GM18502 (cell line): Measurements from ENCODE around the gene ANTXRL.
"Not testable (repeated sequence)": the region's sequence is repeated elsewhere in the genome, so short reads cannot be mapped to it uniquely, and the experiment has no call there.

Source experiments
- ATAC-seq: cut with Tn5 transposase; IDR thresholded peaks from one replicate; pipeline ENCODE4 v1.9.1; 2021; ENCODE audit warnings: mild to moderate bottlenecking; ENCODE audit not compliant: unreplicated experiment, poor library complexity

ANTXRL gene

DNA sequence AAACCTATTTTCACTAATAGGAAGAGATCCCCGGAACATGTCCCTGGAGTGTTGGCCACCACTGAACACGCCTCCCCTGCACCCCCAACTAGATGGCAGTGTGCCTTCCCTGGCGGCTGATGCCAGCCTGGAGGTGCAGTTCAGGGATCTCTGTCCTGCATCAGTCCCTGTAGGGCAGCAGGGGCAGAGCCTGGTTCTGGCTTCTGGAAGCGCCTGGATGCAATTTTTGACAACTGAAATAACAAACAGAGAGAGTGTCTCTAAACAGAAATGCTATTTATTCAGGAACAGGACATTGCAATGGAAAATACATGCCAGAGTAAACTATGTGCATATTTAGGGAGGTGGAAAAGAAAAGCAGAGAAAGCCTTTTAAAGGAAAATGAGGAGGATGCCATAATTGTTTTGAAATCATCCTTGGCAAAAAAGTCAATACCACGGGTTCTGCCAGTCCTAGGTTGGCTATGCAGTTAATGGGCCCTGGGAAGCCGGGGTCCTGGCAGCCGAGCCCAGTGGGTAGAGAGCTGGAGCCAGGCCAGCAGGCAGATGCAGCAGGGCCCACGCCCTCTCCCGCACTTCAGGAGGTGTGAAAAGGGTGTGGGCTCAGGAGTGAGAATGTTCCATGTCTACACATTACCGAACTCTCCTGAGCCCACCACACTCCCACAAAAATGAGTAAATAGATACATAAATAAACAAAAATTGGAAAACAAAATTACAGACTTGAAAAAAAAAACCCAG is 18.5 kb downstream of the ANTXRL start:
- ATAC-seq: no peak

DNA sequence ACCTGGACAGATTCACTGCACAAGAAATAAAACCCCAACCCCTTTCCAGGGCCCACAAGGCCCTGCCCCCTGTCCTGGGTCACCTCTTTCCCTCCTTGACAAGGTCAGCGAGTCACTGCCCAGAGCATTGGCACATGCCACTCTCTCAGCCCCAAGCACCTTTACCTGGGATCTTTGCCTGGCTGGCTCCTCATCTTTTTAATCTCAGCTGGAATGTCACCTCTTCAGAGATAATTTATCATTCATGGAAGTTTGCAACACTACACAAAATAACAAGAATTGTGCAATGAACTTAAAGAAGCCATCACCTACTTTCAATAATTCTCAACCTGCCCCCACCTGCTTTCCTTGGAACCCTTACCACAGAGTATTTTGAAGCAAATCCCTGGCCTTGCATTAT is 19.2 kb downstream of the ANTXRL start:
- ATAC-seq: no peak

DNA sequence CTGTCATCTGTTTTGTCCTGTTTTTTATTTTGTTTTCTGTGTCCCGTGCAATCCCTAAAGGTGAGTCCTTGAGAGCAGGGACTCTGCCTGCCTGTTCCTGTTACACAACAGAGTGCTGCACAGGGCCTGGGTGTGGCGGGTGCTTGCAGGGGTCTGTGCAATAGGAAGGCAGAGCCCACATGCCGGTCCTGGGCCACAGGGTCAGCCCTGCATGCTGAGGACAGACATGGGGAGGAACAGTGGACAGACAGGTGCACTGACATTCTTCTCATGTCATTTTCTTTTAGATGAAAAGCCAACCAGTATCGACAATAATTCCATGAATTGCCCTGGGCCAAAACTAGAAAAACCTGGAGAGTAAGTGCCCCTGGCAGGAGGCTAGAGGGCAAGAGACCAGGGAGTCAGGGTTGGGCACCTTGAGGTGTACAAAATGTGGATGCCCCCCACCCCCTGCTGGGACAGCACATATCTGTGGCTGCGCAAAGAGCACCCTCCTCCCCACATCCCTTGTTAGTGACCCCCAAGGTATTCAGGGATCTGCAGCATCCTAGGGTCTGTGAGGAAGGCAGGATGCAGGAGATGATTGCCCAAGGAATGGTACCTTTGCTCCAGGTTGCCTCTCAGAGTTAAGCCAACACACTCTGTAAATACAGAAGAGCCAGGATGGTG is 19.9 kb downstream of the ANTXRL start:
- ATAC-seq: no peak

DNA sequence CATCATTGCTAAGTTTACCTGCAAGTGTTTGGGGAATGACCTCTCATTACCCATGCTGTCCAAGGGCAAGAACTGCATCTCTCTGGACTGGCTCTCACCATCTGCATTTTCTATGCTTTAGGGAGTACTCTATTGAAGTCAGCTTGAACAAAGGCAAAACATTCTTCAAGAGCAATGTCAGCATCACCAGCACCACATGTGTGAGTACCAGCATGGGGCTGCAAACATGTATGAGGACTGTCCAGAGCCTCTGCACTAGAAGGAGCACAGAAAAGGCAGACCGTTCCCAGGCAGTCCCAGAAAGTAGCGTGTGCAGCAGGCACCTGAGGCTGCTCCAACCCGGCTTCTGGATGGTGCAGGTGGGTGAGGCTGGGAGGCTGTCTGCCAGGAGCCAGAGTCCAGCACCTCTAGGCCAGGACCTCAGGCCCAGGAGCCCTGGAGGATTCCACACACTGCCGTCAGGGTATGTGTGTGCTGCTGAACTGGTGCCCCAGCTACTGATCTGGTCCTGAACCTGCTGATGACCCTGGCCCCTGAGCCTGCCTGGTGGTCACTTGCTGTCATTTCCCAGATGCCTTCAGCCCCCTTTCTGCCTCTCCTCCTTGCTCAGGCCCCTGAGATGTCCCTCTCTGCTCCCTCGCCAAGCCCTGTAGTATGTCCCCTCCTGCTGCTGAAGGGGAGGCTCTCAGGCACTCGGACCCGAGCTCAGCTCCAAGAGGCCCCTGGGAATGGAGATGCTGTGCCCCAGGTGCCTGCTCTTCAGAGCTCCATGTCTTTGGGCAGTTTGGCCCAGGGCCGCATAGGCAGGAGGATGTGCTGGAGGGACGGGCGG is 20.7 kb downstream of the ANTXRL start:
- ATAC-seq: no peak

DNA sequence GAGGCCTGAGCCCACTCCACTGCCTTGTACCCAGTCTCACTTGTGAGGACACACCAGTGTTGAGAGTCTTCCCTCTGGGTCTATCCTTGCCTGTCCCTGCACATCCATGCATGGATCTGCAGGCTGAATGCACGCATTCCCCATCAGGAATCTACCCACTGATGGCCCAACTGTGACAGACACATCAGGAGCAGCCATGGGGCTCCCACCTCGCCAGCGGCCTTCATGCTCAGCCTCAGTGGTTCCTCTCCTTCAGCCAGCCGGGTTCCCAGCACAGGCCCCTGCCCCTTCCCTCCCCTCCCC is 21.3 kb downstream of the ANTXRL start:
- ATAC-seq: no peak

DNA sequence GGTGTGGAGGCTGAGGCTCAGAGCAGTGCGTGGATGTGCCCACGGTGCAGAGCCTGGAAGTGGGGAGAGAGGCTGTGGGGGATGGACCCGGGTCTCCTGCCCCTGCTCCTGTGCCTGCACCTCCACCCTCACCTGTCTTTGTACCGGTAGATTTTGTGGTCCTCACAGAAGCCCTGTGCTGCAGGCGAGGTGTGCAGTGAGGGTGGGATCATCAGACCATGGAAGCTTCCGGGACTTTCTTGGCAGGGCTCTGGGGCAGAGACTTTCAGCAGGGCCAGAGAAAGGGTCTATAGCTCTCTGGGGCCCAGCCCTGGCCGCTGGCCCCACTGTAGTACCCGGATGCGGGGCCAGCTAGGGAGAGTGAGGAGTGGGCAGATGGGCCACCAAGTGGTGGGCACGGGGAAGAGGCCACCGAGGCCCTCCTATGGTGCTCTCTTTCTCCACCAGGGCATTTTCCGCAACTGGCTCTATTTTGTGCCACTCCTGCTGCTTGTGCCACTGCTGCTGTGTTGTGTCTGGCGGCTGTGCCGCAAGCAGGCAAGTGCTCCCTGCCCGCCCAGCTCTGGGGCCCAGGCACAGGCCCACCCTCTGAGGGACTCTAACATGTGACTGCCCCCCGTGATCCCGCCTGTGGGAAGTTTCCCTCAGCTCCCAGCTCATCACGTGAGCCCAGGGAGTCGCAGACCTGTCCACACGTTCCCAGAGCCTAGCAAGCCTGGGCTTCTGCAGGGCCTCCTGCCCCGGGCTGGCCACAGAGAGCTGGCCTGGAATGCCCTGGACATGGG is 22.1 kb downstream of the ANTXRL start:
- ATAC-seq: no peak

DNA sequence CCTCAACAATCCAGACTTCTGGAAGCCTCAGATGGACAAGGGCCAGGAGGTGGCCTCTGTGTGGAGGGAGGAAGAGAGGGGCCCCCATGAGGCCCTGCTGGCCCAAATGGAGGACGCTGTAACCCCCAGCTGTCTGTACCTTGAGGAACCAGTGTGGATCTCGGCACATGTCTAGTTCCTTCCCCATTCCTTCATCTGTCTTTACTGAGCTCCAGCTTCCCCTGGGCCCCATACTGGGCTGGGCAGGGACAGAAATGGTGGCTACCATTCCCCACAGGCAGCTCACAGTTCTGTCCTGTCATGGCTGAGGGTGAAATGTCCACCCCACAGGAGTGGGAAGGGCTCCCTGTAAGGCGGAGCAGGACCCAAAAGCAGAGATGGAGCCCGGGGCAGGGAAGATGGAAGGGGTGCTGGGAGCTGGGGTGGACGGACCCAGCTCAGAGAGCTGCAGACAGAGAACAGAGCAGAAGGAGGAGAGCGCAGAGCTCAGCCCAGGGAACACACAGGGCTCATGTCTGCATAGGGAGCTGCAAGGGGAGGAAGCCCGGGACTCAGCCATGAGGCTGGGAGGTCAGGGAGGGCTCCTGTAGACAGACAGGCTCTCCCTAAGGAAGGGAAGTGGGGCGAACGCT is 22.8 kb downstream of the ANTXRL start:
- no peak for ATAC-seq

DNA sequence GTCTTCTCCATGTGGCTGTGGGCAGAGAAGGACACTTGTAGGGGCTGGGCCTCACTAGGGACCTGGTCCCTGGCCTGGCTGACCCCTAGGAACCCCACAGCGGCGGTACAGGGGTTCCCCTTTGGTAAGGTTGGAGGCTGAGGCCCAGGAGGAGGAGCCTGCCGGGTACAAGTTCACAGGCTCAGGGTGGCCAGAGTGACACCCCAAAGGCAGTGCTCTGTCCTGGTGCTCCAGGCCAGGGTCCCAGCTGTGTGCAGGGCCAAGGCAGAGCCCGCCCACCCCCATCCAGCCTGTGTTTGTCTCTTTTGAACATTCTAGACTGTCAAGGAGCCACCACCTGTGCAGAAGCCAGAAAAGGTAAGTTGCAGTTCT is 23.3 kb downstream of the ANTXRL start:
- ATAC-seq: no peak

DNA sequence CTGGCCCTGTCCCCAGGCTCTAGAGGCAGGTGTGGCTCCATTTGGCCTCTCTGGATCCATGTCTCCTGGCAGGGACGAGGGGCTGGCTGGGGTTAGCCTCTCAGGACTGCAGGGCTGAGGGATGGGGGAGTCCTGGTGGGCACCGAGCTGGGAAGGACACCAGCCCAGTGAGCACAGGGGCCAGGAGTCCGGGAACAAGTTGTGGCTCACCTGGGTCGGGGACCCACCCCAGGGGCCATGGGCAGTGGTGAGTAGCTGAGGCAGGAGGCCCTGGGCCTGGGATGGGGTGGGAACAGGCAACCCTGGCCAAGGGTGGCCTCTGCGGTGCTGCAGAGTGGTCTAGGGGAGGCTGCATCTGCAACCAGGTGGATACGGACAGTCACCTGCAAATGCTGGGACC is 24.1 kb downstream of the ANTXRL start:
- no peak for ATAC-seq

DNA sequence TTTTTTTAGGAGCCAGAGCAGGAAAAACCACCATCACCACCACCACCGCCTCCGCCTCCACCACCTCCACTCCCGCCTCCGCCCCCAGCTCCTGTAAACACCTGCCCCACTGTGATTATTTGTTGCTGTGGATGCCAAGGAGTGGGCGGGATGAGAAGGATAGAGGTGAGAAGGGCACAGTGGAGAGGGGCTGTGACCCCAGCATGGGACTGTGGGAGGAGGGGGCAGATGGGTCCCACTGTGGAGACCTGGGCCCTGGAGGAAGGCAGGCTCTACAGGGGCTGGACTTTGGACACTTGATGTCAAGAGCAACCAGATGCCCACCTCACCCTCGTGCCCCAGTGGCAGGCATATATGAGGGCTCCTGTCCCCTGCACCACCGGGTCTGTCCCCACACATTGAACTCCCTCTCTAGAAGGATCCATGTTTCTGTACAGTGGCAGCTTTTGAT is 24.7 kb downstream of the ANTXRL start:
- no peak for ATAC-seq

DNA sequence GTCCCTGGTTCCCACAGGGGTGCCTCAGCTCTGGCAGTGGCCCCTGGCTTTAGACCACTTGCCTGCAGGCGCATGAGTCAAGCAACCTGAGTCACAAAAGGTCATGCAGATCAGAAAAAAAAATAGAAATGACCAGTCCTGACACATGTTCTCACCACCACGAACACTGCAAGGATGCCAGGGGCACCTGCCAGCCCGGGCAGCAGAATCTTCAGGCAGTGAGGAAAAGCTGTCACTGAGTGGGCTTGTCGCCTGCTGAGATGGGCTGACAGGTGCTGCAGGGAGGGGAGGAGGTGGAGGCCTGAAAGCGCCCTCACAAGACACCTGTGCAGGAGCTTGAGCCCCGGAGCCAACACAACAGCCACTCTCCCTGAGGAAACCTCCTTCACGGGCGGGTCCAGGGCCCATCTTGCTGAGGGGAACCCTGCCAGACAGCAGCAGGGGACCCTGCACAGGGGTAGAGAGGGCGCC is 25.2 kb downstream of the ANTXRL start:
- ATAC-seq: not testable (repeated sequence)

DNA sequence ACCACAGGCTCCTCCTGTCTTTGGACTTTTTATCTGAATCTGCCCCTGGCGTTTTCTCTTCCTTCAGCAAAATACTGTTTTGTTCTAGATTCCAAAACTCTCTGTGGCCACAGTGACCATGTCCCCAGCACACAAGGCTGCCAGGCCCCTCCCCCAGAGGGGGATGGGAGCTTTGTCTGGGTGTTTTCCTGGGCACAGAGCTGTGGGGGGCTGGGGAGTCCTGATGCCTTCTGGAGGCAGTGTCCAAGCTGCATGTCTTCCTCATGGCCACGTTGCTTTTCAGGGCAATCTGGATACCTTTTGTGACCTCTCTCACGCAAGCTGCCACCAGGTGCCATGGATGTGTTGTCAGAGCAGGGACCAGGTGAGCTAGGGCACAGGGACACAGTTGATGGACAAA is 26.2 kb downstream of the ANTXRL start:
- ATAC-seq: no peak

DNA sequence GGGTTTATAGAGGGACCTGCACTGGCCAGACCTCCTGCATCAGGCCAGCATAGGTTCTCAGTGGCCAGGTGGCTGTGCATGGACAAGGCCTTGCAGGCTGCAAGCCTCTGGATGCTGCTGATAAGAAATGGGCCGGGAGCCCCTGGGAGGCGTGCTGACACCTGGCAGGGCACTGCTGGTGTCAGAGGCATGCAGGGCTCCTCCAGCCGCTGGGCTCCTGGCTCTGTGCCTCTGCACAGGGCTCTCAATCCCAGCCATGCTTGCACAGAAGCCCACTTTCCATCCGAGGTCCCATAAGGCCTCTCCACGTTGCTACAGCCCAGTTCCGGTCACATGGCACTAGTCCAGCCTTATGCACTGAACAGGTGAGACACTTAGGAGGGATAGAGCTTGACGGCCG is 27.3 kb downstream of the ANTXRL start:
- no peak for ATAC-seq

DNA sequence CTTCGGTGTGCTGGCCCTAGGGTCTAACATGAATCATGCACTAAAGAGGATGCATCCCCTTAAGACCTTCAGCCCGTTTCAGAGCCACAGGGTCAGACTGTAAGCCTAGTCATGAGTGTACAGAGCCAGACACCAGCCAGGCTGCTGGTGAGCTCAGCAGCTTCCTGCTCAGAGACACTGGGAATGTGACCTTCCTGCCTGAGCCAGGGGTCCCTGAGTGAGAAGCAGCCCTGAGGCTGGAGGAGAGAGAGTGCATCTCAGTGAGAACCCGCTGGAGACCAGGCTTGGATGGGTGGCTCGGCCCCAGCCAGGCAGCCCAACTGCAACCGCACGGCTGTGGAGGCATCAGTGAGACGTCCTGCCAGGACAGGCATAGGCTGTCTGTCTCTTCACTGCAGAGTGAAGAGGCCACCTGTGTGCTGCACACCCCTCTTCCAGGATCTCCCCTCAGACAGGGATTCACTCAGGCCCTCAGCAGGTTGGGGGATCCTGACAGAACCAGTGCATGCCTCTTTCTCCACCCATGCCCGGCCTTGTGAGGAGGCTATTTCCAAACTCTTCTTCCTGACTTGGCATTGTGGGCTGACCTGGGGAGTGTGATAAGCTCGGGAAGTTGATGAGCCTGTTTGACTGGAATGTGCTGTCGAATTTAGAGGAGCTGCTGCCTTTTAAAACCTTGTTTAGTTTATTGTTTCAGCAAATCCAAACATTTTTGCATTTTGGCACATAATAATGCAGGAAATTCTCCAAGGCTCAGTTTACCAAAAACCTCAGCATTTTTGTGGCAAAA is 28.5 kb downstream of the ANTXRL start:
- ATAC-seq: not testable (repeated sequence)

DNA sequence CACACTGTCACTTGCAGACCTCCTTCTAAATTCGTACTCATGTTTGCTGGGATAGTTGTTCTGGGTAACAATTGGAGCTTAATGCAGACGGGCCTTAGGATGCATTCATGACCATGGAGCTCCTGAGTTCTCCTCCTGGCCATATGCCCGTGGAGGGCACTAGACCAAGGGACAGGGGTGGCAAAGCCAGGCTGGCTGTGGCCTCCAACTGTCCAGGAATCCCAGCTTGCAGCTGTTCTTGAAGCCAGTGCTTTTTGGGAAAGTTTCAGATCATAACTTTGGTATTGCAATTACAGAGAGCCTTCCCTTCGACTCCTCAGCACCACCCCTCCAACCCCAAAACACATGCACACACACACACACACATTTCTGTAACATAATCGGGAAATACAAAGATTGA is 30.6 kb downstream of the ANTXRL start:
- no peak for ATAC-seq

DNA sequence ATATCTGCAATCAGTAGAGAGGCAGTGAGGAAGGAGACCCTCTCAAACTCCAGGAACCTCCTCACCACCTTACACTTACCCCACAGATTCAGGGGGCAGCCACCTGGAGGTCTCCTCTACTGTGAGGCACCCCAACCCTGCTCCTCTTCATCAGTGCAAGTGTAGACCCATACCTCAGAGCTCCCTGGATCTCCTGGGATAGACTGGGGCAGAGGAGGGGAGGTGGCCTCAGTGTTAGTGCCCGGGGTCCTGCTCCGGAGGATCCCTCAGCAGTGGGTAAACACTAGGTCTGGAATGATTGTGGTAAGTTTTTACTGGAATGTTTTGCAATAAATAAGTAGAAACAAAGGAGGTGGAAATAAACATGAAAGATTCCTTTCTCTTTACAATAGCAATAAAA is 31.1 kb downstream of the ANTXRL start:
- no peak for ATAC-seq

DNA sequence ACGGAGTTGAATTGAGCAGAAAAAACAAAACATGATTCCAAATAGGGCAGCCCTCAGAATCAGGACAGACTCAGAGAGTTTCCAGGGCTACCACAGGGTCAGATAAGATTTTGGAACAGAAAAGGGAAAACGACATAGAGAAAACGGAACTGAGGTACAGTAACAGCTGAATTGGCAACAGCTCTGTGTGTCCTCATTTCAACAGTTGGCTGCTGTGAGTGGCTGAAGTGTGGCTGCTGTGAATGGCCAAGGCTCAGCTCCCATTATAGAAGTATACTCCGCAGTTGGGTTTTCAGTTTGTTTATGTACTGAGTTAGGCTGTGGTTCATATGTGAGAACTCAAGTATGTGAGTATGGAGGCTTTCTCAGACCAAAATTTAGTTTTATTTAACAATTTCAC is 32.0 kb downstream of the ANTXRL start:
- no peak for ATAC-seq

DNA sequence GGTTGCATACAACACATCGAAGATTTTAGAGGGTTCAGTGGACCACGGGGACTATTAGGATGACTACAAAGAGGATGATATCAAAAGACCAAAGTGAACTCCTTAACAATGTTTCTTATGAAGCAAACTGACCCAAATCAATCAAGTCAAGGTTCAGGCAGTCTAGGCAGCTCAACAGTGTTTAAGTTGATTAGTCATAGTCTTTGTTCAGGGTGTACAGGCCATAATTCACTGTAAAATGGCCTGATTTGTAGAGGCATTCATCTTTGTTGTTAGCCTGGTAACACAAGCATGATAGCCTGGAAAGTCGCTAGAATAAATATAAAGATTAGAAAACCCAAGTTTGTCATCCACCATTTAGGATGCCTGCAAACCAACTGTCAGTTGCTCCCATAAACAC is 32.6 kb downstream of the ANTXRL start:
- no peak for ATAC-seq

DNA sequence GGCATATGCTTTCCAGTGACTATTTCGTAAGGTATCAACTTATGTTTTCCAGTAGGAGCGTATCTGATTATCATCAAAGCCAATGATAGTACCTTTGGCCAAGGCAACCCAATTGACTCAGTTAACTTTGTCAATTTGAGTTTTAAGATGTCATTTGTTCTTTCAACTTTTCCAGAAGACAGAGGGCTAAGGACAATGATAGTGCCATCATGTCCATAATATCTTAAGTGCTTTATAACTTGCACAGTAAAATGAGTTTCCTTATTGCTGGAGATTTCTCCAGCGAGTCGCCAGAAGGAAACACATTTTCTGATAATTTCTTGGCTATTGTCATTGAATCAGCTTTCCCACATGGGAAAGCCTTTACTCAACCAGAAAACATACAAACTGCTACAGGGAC is 35.0 kb downstream of the ANTXRL start:
- ATAC-seq: no peak
